Measurements from ENCODE around the gene DNER.

DNER gene

DNA sequence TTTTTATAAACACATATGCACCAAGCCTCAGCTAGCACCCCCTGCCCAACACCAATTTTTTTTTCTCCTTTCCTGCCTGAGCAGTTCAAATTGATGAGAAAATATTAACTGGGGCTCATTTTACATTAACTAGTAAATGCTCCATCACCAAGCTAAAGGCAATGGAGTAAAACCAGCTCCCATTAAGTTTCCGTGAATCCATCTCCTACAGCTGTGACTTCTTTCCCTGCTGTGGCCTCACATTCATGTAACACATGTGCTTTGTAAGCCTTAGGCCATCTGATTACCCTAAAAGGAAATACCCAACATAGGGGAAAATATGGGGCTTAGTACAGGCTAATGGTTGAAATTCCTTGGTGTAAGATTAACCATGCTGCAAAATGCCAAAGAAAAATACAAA, 60.8 kb downstream of the DNER start:
- 75 to 91% methylated on average over 1 of the region's 1 CpG for WGBS, 2 experiments
- H3K27ac ChIP-seq (ENCODE audit: insufficient read depth, low read depth, low read length, poor library complexity, severe bottlenecking) = no peak overlapping the region
- peaks cover 3% of the 10 kb centered on the region for H3K4me1 ChIP-seq (ENCODE audit: control insufficient read depth, insufficient read depth, low read length)
- H3K36me3 ChIP-seq (ENCODE audit: control insufficient read depth, insufficient read depth, low read length) = no peaks in the 10 kb centered on the region
- no peaks in the 10 kb centered on the region for H3K9me3 ChIP-seq (ENCODE audit: control insufficient read depth, low read length)
- no peaks in the 10 kb centered on the region for H3K27me3 ChIP-seq (ENCODE audit: control insufficient read depth, insufficient read depth, low read length, poor library complexity, severe bottlenecking)
- H3K4me3 ChIP-seq (ENCODE audit: insufficient read depth, low read depth, low read length) = no peak overlapping the region

DNA sequence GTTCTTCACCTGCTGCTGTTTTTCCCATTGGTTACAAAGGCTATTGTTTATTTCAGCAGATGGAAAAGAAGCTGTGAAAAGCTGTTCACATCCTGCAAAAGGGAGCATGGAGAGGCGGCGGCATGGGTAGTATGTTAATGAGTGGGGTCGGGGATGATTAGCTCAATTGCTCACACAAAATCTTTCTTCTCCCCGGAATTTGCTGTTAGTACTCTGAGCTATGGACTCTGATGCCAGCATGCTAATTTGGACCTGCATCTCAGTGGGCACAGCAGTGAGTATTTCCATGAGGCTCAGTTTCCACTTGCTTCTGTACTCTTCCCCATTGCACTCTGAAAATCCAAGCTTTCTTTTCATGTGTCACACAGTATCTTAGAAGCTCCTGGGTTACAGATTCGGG, 61.6 kb downstream of the DNER start:
- Histone ChIP-seq H3K27me3 (ENCODE audit: control insufficient read depth, insufficient read depth, low read length, poor library complexity, severe bottlenecking) (no peaks in the 10 kb centered on the region), H3K36me3 (ENCODE audit: control insufficient read depth, insufficient read depth, low read length) (no peaks in the 10 kb centered on the region), H3K4me1 (ENCODE audit: control insufficient read depth, insufficient read depth, low read length) (peaks cover 3% of the 10 kb centered on the region), H3K4me3 (ENCODE audit: insufficient read depth, low read depth, low read length) (no peak overlapping the region), H3K9me3 (ENCODE audit: control insufficient read depth, low read length) (no peaks in the 10 kb centered on the region), H3K27ac (ENCODE audit: insufficient read depth, low read depth, low read length, poor library complexity, severe bottlenecking) (no peak overlapping the region)
- 71 to 73% methylated on average over 5 of the region's 5 CpGs for WGBS, 2 experiments

DNA sequence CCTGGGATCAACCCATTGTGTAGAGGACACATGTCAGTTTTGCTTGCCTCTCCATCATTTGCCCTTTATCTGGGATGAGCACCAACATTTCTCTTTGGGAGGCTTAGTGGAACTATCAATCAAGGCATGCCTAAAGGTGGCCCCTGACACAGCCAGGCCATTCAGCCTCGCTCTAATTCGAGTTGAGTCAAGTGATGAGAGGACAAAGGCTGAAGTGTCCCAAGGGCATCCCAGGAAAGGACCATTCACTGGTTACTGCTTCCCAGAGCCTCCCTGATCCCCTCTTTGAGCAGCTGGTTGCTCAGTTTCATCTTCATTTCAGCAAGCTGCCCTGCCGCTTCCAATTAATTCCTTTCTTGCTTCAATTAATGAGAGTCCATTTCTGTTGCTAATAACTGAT, 63.5 kb downstream of the DNER start:
- H3K36me3 ChIP-seq (ENCODE audit: control insufficient read depth, insufficient read depth, low read length) = no peaks in the 10 kb centered on the region
- 88% methylated on average over 3 of the region's 3 CpGs for WGBS, 2 experiments
- H3K4me1 ChIP-seq (ENCODE audit: control insufficient read depth, insufficient read depth, low read length) = peaks cover 3% of the 10 kb centered on the region
- no peak overlapping the region for H3K4me3 ChIP-seq (ENCODE audit: insufficient read depth, low read depth, low read length)
- no peak overlapping the region for H3K27ac ChIP-seq (ENCODE audit: insufficient read depth, low read depth, low read length, poor library complexity, severe bottlenecking)
- H3K9me3 ChIP-seq (ENCODE audit: control insufficient read depth, low read length) = no peaks in the 10 kb centered on the region
- no peaks in the 10 kb centered on the region for H3K27me3 ChIP-seq (ENCODE audit: control insufficient read depth, insufficient read depth, low read length, poor library complexity, severe bottlenecking)

DNA sequence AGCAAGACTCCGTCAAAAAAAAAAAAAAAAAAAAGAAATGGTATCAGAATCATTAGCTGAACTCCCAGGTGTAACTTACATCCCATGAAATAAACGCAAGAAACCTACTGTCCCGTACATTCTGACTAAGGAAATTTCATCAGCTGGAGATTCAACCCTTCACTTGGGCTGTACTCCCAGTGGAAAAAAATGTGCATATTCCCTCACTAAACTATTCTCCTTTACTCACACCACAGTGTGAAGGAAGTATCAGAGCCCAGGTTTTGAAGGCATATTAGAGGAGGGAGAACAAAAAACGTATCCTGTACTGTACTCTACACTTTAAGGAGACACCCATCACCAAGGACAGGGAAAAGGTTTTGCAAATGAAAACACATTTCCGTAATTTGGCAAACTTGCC, 64.3 kb downstream of the DNER start:
- Histone ChIP-seq H3K27me3 (ENCODE audit: control insufficient read depth, insufficient read depth, low read length, poor library complexity, severe bottlenecking) (no peaks in the 10 kb centered on the region), H3K36me3 (ENCODE audit: control insufficient read depth, insufficient read depth, low read length) (no peaks in the 10 kb centered on the region), H3K4me3 (ENCODE audit: insufficient read depth, low read depth, low read length) (no peak overlapping the region), H3K9me3 (ENCODE audit: control insufficient read depth, low read length) (no peaks in the 10 kb centered on the region), H3K27ac (ENCODE audit: insufficient read depth, low read depth, low read length, poor library complexity, severe bottlenecking) (no peak overlapping the region), H3K4me1 (ENCODE audit: control insufficient read depth, insufficient read depth, low read length) (peaks cover 3% of the 10 kb centered on the region)
- WGBS, 2 experiments = 90 to 95% methylated on average over 5 of the region's 5 CpGs

DNA sequence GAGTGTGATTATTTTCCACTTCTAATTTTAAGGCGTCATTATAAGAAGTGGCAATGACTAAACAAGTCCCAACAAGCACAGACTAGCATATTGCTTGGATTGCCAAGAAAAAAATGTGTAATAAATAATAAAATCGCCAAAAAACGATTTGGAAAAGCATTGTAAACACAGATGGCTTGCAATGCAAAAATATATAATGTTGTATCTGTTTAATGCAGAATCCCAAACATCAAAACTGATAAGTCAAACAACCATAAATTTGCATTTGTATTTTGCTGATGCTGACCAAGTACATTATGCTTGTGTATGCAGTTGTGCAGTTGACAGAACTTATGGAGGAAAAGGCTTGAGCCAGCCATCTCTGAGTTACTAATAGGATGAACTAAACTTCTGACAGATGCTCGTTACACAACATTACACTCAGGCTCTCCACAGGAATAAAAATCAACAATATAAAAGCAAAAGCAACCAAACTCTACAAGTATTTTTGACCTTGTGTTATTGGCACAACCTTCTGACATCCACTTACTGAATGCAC, 68.1 kb downstream of the DNER start:
- H3K4me1 ChIP-seq (ENCODE audit: control insufficient read depth, insufficient read depth, low read length) = no peaks in the 10 kb centered on the region
- H3K27ac ChIP-seq (ENCODE audit: insufficient read depth, low read depth, low read length, poor library complexity, severe bottlenecking) = no peak overlapping the region
- H3K9me3 ChIP-seq (ENCODE audit: control insufficient read depth, low read length) = no peaks in the 10 kb centered on the region
- no peaks in the 10 kb centered on the region for H3K27me3 ChIP-seq (ENCODE audit: control insufficient read depth, insufficient read depth, low read length, poor library complexity, severe bottlenecking)
- H3K36me3 ChIP-seq (ENCODE audit: control insufficient read depth, insufficient read depth, low read length) = no peaks in the 10 kb centered on the region
- H3K4me3 ChIP-seq (ENCODE audit: insufficient read depth, low read depth, low read length) = no peak overlapping the region
- WGBS, 2 experiments = 93 to 97% methylated on average over 2 to 4 of the region's 4 CpGs

DNA sequence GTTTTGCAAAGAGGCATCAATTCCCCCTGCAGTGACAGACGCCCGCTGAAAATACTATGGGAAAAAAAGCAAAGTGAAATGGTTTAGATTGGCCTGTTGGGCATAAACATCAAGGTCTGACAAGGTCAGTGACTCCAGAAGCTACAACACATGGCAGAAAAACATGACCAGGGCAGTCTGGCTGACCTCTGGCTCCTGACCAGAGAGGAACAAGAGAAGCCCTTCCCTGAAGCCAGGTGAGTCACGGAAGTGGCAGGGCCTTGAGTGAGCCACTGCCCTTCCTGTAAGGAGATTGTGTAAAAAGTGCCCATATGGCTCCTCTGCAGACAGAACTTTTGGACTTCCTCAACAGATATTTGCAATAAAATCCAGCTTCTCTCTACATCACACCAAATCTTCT, 72.0 kb downstream of the DNER start:
- Histone ChIP-seq H3K9me3 (ENCODE audit: control insufficient read depth, low read length) (no peaks in the 10 kb centered on the region), H3K27me3 (ENCODE audit: control insufficient read depth, insufficient read depth, low read length, poor library complexity, severe bottlenecking) (no peaks in the 10 kb centered on the region), H3K36me3 (ENCODE audit: control insufficient read depth, insufficient read depth, low read length) (no peaks in the 10 kb centered on the region), H3K27ac (ENCODE audit: insufficient read depth, low read depth, low read length, poor library complexity, severe bottlenecking) (no peak overlapping the region), H3K4me1 (ENCODE audit: control insufficient read depth, insufficient read depth, low read length) (no peaks in the 10 kb centered on the region), H3K4me3 (ENCODE audit: insufficient read depth, low read depth, low read length) (no peak overlapping the region)
- 91 to 92% methylated on average over 3 of the region's 3 CpGs for WGBS, 2 experiments

DNA sequence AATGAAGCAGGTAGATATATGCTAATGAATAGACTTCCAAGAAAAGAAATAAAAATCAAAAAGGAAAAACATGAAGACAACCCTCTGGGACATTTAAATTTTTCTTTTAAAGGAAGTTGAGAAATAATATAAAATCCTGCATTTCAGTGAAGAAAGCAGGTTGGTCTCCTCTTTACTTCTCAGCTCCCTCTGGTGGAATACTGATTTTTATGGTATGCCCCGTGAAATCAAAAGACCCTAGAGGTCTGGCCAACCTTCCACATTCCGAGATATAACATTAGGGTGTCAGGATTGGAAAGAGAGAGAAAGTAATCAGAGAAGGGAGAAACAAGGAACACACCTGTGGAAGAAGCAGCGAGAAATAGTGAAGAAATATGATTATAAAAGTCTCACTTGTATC, 72.7 kb downstream of the DNER start:
- H3K27me3 ChIP-seq (ENCODE audit: control insufficient read depth, insufficient read depth, low read length, poor library complexity, severe bottlenecking) = no peaks in the 10 kb centered on the region
- 68 to 74% methylated on average over 2 of the region's 3 CpGs for WGBS, 2 experiments

DNA sequence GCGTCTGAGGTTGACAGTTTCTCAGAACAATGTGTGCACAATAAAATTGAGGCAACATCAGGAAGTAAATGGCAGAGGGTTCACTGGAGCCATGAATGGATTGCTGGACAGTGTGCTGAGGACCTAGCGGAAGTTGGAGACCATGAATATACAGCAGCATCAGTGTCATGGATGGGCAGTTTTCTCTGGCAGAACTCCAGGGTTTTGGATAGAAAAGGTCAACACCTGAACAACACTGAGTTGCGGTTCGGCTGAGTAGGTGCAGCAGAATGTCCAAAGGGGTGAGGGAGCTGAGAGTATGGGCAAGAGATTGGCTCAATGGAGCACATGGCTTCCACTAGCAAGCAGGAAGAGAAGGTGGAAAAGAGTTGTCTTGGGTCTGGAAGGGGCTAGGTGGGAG, 73.7 kb downstream of the DNER start:
- H3K27me3 ChIP-seq (ENCODE audit: control insufficient read depth, insufficient read depth, low read length, poor library complexity, severe bottlenecking) = no peaks in the 10 kb centered on the region
- H3K36me3 ChIP-seq (ENCODE audit: control insufficient read depth, insufficient read depth, low read length) = no peaks in the 10 kb centered on the region
- no peaks in the 10 kb centered on the region for H3K9me3 ChIP-seq (ENCODE audit: control insufficient read depth, low read length)
- H3K27ac ChIP-seq (ENCODE audit: insufficient read depth, low read depth, low read length, poor library complexity, severe bottlenecking) = no peak overlapping the region
- H3K4me3 ChIP-seq (ENCODE audit: insufficient read depth, low read depth, low read length) = no peak overlapping the region
- no peaks in the 10 kb centered on the region for H3K4me1 ChIP-seq (ENCODE audit: control insufficient read depth, insufficient read depth, low read length)
- WGBS, 2 experiments = 94% methylated on average over 4 of the region's 4 CpGs

More for the DNA sequence above, 72.7 kb downstream of the DNER start:
- no peaks in the 10 kb centered on the region for H3K36me3 ChIP-seq (ENCODE audit: control insufficient read depth, insufficient read depth, low read length)
- no peaks in the 10 kb centered on the region for H3K9me3 ChIP-seq (ENCODE audit: control insufficient read depth, low read length)
- no peaks in the 10 kb centered on the region for H3K4me1 ChIP-seq (ENCODE audit: control insufficient read depth, insufficient read depth, low read length)
- H3K4me3 ChIP-seq (ENCODE audit: insufficient read depth, low read depth, low read length) = no peak overlapping the region
- no peak overlapping the region for H3K27ac ChIP-seq (ENCODE audit: insufficient read depth, low read depth, low read length, poor library complexity, severe bottlenecking)

DNA sequence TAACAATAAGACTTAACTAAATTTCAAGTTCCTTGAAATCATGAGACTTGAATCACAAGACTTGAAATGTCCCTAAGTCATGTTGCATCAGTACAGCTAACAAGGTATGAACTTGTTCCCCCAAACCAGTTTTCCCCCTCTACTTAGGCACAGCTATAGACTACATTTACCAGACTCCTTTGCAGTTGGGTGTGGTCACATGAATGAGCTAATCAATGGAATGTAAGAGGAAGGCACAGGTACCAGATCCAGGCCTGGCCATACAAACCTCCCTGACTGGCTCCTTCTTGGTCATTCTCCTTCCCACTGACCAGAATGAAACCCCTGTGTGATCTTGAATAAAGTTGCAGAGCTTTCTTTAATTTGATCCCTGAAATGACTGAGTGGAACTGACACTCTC, 77.8 kb downstream of the DNER start:
- no peak overlapping the region for H3K4me3 ChIP-seq (ENCODE audit: insufficient read depth, low read depth, low read length)
- no peaks in the 10 kb centered on the region for H3K9me3 ChIP-seq (ENCODE audit: control insufficient read depth, low read length)
- H3K27ac ChIP-seq (ENCODE audit: insufficient read depth, low read depth, low read length, poor library complexity, severe bottlenecking) = no peak overlapping the region
- H3K27me3 ChIP-seq (ENCODE audit: control insufficient read depth, insufficient read depth, low read length, poor library complexity, severe bottlenecking) = no peaks in the 10 kb centered on the region
- H3K4me1 ChIP-seq (ENCODE audit: control insufficient read depth, insufficient read depth, low read length) = no peaks in the 10 kb centered on the region
- H3K36me3 ChIP-seq (ENCODE audit: control insufficient read depth, insufficient read depth, low read length) = no peaks in the 10 kb centered on the region

DNA sequence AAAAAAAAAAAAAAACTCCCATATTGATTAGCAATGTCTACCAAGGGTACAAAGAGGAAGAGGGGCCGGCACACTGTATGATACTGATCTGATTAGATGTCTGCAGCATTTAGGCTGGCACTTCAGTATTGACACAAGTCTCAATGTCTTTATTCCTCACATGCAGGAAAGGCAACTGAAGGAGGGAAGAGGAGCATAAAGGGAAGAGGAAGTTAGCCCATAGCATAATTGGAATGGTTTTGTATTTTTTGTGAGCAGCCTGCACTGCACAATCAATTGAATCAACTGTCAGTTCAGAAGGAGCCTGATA, 79.0 kb downstream of the DNER start:
- Histone ChIP-seq H3K4me1 (ENCODE audit: control insufficient read depth, insufficient read depth, low read length) (no peaks in the 10 kb centered on the region), H3K4me3 (ENCODE audit: insufficient read depth, low read depth, low read length) (no peak overlapping the region), H3K36me3 (ENCODE audit: control insufficient read depth, insufficient read depth, low read length) (no peaks in the 10 kb centered on the region), H3K9me3 (ENCODE audit: control insufficient read depth, low read length) (no peaks in the 10 kb centered on the region), H3K27ac (ENCODE audit: insufficient read depth, low read depth, low read length, poor library complexity, severe bottlenecking) (no peak overlapping the region), H3K27me3 (ENCODE audit: control insufficient read depth, insufficient read depth, low read length, poor library complexity, severe bottlenecking) (no peaks in the 10 kb centered on the region)
- 82 to 85% methylated on average over 1 of the region's 1 CpG for WGBS, 2 experiments

All from ectodermal cell (in vitro differentiated cells).